Activated T-cell treated with anti-CD3 and anti-CD28 coated beads, Interleukin-2, amount 50 U/mL, for 1 hour (primary cell): ENCODE measurements around the gene POU3F2.

Experiments used
- DNase-seq: peaks from one replicate; pipeline ENCODE4 v3.0.0-alpha.2; 2020

The POU3F2 gene

GRCh38 chr6:98834060-98835031, at the start of gene POU3F2:
POU3F2 (plus strand) TSS chr6:98834574; CDS start chr6:98834874, 300 bp downstream.
- peak; percentile 63 for DNase-seq

GRCh38 chr6:98787435-98787834, 46.9 kb upstream of the POU3F2 start:
- DNase-seq, result no peak

GRCh38 chr6:98787961-98788360, 46.4 kb upstream of the POU3F2 start:
- no peak for DNase-seq

GRCh38 chr6:98794307-98794842, 40.0 kb upstream of the POU3F2 start:
- no peak for DNase-seq

GRCh38 chr6:98797217-98797994, 37.0 kb upstream of the POU3F2 start:
- DNase-seq, result no peak

- DNase-seq, result no peak
These were observed 33.5 kb upstream of the POU3F2 start for GRCh38 chr6:98800866-98801265.

GRCh38 chr6:98808541-98809210, 25.7 kb upstream of the POU3F2 start:
- DNase-seq, result no peak

- no peak for DNase-seq
These were observed 22.2 kb upstream of the POU3F2 start for GRCh38 chr6:98812220-98812619.

GRCh38 chr6:98816799-98817198, 17.6 kb upstream of the POU3F2 start:
- no peak for DNase-seq

- DNase-seq, result no peak
These were observed 12.5 kb upstream of the POU3F2 start for GRCh38 chr6:98821756-98822405.

GRCh38 chr6:98823428-98824161, 10.8 kb upstream of the POU3F2 start:
- DNase-seq, result no peak

- DNase-seq, result no peak
These were observed 10.0 kb upstream of the POU3F2 start for GRCh38 chr6:98824162-98824901.

GRCh38 chr6:98824902-98825599, 9.3 kb upstream of the POU3F2 start:
- DNase-seq, result no peak

GRCh38 chr6:98825600-98826230, 8.7 kb upstream of the POU3F2 start:
- DNase-seq, result no peak

GRCh38 chr6:98827295-98828159, 6.8 kb upstream of the POU3F2 start:
- DNase-seq, result no peak

- DNase-seq, result no peak
These were observed 6.1 kb upstream of the POU3F2 start for GRCh38 chr6:98828211-98828788.

GRCh38 chr6:98828941-98829411, 5.4 kb upstream of the POU3F2 start:
- no peak for DNase-seq

GRCh38 chr6:98830146-98830545, 4.2 kb upstream of the POU3F2 start:
- DNase-seq, result no peak
